ENCODE data around the gene URGCP. TPM values are rescaled to one million over a fixed set of nuclear protein-coding genes. Genes with fewer than 3 reads are reported as not detected.

URGCP gene
- total and polyA plus RNA-seq, 2 experiments from 2014 or later: 7.2 to 13.2 TPM

GRCh38 chr7:43895847-43896415 lies 10.5 kb downstream of the URGCP start (continued):
- TF ChIP-seq ZNF462 (CRISPR knock-in tag; IDR thresholded peaks at IDR 0.05): no peak
- TF ChIP-seq EZH2phosphoT487 (IDR thresholded peaks at IDR 0.05; ENCODE audit: unreplicated experiment): no peak
- no peak for TF ChIP-seq JUNB (IDR thresholded peaks at IDR 0.05; ENCODE audit: unreplicated experiment)
- TF ChIP-seq ZNF114 (CRISPR knock-in tag; IDR thresholded peaks at IDR 0.05): no peak
- no peak for TF ChIP-seq REST (IDR thresholded peaks at IDR 0.05; ENCODE audit: unreplicated experiment)
- no peak for TF ChIP-seq CREB1 (CRISPR knock-in tag; IDR thresholded peaks at IDR 0.05; ENCODE audit: low read depth)
- TF ChIP-seq NANOG (IDR thresholded peaks at IDR 0.05; ENCODE audit: borderline replicate concordance): no peak
- no peak for TF ChIP-seq CTCF (conservative IDR thresholded peaks at IDR 0.05; ENCODE audit: low read depth in 2 of 2)
- TF ChIP-seq ZNF331 (CRISPR knock-in tag; IDR thresholded peaks at IDR 0.05; ENCODE audit: low read depth): no peak
- no peak for TF ChIP-seq ETS1 (IDR thresholded peaks at IDR 0.05)

Data from GM23338 (cell line).